GM12891 (cell line): ENCODE results near the gene BMPER.

Experiments
- PAX5 ChIP-seq: IDR thresholded peaks from 2 replicates; pipeline ENCODE4 v1.6.1; 2011; ENCODE audit warnings: low read length, moderate library complexity, mild to moderate bottlenecking; ENCODE audit not compliant: insufficient read depth, severe bottlenecking
- POLR2A ChIP-seq: IDR thresholded peaks from 2 replicates; pipeline ENCODE4 v1.6.1; 2011; ENCODE audit warnings: low read depth, low read length, control low read depth
- POLR2AphosphoS5 ChIP-seq: IDR thresholded peaks from 2 replicates; pipeline ENCODE4 v1.6.1; 2011; ENCODE audit warnings: low read depth, low read length, control low read depth
- SPI1 ChIP-seq: IDR thresholded peaks from 2 replicates; pipeline ENCODE4 v1.6.1; 2011; ENCODE audit warnings: low read depth, low read length, control low read depth
- TAF1 ChIP-seq: IDR thresholded peaks from 2 replicates; pipeline ENCODE4 v1.6.1; 2011; ENCODE audit warnings: low read depth, low read length, control low read depth

GRCh38 chr7:33996899-33997298 lies 91.6 kb downstream of the BMPER start:
- TF ChIP-seq POLR2A, result no peak
- TF ChIP-seq POLR2AphosphoS5, result no peak
- no peak for TF ChIP-seq SPI1
- TF ChIP-seq TAF1, result no peak
- TF ChIP-seq PAX5, result no peak
